A549 treated with ZK216348 at 1 μM for 4 hours (cell line): ENCODE results near the gene TBC1D12. TPM values are rescaled to one million over a fixed set of nuclear protein-coding genes. Genes with fewer than 3 reads are reported as not detected.

Experiments used
- total RNA-seq: library from RNA; stranded (reverse); fragments of 200-300 nt; extraction: Qiagen RNA extraction; gene quantifications from 5 replicates; pipeline ENCODE4 v1.2.3, GENCODE V29; 2022; ENCODE audit warnings: low read depth

TBC1D12 gene
- total RNA-seq: 3.7 to 6.8 TPM (median 5.5 TPM) in 5 replicates

DNA sequence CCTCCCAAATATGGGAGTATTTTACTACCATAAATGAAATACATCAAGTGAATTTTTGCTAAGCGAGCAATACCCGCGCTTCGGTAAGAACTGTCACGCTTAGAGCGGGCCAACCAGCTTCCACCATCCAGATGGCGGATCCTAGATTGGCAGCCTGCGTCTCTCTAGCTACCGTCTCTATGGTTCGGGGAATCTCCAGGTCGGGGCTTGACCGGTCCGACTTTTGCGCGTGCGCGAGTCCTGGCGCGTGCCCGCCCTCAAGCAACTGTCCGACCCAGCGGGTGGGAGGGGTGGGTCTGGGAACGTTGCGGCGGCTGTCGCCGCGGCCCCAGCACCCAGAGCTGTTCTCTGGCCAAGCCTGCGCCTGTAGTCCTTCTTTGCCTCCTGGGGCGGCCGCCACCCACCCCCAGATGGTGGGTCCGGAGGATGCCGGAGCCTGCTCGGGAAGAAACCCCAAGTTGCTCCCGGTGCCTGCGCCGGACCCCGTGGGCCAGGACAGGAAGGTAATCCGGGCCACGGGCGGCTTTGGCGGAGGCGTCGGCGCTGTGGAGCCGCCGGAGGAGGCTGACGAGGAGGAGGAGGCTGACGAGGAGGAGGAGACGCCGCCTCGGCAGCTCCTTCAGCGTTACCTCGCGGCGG, at the start of gene TBC1D12:
TBC1D12 (plus strand) TSS at position 338 of the 639 bp plus-strand sequence; CDS start at position 411, 73 bp downstream.

DNA sequence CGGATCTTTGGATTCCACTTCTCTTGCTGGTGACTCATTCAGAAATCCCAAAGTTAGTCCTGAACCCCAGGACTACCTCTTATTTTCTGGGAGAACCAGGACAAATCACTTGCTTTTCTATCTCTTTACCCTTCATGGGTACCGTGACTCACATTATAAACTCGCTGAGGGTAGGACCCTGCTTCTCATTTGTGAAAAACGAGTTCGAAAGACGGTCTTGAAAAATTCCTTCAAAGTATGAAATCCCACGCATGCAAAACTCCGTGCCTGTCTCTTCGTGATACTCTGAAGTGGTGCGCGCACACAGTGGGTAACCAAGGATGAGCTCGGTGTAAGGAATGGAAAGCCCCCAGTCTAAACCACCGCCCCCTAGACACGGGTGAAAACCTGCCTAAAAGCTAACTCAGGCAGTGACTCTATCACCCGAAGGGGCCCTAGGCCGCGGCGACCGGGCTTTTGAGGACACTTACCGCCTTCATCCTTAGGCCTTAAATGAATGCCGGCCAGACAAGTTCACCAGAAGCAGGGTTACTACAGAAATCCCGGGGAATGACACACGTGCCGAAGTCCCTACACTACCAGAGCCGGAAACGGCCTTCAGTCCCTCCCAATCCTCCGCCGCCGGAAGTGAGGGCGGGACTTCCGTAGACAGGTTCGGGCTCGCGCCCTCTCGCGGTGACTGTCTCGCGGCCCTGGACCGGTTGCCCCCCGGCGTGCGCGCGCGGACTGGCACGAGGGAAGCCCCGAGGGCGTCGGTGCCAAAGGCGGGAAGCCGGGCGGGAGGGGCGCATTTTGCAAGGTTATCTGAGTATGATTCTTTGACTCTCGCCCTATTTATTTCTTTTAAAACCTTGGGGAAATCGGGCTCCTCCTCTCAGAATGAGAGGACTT, 39.7 kb upstream of the TBC1D12 start, which contains the start of gene NOC3L:
NOC3L (minus strand) TSS at position 580 of the 891 bp plus-strand sequence; CDS start at position 479, 101 bp downstream.

DNA sequence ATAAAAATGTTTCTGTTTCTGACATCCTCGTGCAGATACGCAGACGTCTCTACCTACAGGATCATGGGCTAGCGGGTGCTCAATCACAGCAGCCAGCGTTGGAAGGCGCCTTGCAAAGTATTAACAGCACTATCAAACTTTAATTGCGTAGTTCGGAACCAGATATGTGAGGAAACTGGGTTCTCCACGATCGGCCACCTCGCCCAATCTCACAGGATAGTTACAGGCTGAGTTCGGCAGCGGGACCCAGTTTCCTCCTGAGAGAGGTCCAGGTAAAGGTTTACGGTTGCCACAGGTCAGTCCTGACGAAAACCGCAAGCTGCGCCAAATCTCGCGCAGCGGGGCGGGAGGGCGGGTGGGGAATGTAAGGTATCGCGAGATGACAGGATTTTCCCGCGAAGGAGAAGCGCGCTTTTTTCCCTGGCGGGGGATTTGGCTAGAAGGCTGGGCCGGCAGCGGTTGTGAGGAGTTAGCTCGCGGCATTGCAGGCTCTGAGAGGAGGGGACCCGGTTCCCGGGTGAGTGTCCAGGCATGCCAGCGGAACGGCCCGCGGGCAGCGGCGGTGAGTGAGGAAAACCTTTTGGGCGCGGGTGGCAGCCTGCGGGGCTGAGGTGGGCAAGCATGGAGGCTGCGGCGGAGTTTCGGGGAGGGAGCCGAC, 143.2 kb downstream of the TBC1D12 start, which contains the start of gene HELLS:
HELLS (plus strand) TSS at position 398 of the 658 bp plus-strand sequence; CDS start at position 532, 134 bp downstream.

Other genes with a start within 250 kb of the TBC1D12 start
- 13.1 to 31.1 TPM (median 23.3 TPM) in 5 replicates for gene NOC3L, start 39.6 kb upstream of the TBC1D12 start, total RNA-seq
- gene HELLS, start 143.2 kb downstream of the TBC1D12 start, total RNA-seq: 20.9 to 30.5 TPM (median 29.2 TPM) in 5 replicates